ENCODE data around the gene KCNQ5.
"Not testable (repeated sequence)": the region's sequence is repeated elsewhere in the genome, so short reads cannot be mapped to it uniquely, and the experiment has no call there.

The KCNQ5 gene

GRCh38 chr6:72966628-72967280 is 344.9 kb downstream of the KCNQ5 start:
- no peak for DNase-seq

DNA sequence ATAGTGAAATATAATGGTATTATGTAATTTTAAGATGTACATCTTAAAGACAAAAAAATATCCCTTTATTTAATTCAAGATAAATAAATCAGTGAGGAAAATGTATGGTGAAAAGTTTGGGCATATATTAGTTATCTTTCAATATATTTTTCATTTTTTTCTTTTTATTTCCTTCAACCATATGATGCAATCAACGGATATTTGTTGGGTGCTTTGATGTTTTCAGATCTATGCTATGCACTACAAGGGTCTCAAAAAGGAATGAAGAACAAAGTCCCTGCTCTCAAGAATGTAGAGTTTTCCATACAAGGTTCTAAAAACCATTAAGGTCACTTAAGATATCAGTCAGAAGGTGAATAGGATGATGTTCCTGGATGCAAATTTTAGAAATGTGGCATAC is 345.5 kb downstream of the KCNQ5 start:
- DNase-seq = no peak

- no peak for DNase-seq
Observed at GRCh38 chr6:72968704-72969103, 346.8 kb downstream of the KCNQ5 start.

GRCh38 chr6:72969666-72970065 is 347.8 kb downstream of the KCNQ5 start:
- no peak for DNase-seq

- DNase-seq = no peak
Observed at GRCh38 chr6:72972579-72972978, 350.7 kb downstream of the KCNQ5 start.

DNA sequence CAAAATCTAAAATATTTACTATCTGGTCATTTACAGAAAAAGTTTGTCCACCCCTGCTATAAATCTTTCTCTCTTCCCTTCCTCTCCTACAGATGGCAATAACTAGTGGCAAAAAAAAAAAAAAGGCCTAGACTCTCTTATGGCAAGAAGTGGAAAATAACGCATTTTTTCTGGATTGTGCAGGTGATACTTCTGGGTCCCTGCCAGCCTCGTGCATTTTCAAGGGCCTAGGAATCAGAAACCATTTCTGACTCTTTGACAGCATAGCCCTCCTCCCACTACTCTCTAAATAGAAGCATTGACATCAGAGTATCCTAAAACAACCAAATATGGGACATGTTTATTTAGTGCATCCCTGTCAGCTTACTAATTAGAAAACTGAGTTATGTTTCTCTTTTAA is 352.4 kb downstream of the KCNQ5 start:
- no peak for DNase-seq

GRCh38 chr6:72975352-72975752 is 353.5 kb downstream of the KCNQ5 start:
- no peak for DNase-seq

DNA sequence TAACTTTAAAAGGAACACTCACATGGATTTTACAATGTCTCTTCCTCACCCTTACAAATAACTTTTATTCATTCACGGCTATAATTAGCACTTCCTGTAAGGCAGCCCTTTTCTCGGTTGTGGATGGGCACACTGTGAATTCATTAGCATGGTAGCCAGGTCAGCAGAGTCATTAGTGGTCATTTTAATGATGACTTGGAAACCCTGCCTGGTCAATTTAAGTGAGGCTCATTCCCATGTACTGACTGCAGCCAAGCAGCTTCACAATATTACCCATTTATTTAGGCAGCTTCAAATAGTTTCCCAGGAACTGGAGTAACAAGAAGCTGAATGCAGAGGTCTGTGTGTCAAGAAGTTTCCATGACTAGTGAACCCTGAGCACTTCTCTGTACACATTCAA is 354.6 kb downstream of the KCNQ5 start:
- DNase-seq = no peak

DNA sequence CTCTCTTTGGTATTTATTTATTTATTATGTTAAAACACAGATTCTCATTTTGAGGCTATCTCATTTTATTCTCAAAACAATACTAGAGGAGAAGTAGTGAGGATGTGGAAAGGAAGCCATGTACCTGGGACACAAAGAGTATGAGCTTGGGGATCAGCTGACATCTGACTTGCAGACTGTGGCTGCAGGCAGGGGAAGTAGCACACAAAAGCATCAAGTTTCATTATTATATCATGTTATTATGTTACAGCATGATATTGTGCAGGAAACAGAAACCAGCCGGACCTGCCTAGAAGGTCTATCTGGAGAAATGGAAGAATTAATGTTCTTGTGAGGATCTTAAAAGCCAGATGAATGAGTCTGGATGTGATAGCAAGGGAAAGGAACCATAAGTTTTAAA is 355.2 kb downstream of the KCNQ5 start:
- DNase-seq = no peak

- not testable (repeated sequence) for DNase-seq
Observed at GRCh38 chr6:72978808-72979207, 356.9 kb downstream of the KCNQ5 start.

GRCh38 chr6:72984189-72984831 is 362.4 kb downstream of the KCNQ5 start:
- not testable (repeated sequence) for DNase-seq

DNA sequence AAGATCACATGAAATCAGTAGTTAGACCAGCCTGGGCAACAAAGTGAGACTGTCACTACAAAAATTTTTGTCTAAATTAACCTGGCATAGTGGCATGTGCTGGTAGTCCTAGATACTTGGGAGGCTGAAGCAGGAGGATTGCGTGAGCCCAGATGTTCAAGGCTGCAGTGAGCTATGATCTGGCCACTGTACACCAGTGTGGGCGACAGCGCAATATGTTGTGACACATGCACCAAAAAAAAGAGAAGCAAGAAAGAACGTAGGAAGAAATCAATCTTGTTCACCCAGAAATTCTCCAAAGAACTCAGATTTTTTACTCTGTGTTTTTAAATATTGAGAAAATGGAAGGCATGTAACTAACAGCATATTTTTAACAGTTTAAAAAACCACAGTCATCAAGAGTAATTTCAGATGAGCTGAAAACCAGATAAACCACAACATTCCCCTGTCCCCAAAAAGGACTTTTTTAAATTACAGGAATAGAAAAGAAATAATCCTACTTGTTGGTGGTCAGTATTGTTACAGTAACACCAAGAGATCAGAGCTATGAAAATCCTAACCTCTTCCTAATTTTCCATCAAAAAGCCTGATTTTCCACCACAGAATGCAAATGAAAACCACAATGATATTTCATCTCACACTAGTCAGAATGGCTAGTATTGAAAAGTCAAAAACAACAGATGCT is 363.3 kb downstream of the KCNQ5 start:
- no peak for DNase-seq

GRCh38 chr6:72987301-72987700 is 365.4 kb downstream of the KCNQ5 start:
- DNase-seq = no peak

DNA sequence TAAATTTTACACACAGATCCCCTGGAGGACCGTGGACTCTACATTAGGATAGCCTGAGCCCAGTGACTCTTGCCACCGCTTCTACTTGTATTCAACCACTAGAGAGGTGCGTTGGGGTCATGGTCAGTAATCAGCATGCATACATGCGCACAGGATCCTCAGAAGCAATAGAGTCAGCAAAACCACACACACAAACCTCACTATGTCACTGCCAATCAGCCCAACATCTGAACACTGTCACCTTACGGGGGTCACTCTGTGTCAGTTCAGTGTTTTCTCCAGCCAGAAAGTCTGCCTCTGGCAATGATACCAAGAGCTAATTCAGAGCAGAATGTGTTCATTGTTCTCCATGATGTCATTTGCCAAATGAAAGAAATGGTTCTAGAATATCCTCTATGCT is 378.1 kb downstream of the KCNQ5 start:
- DNase-seq = no peak

DNA sequence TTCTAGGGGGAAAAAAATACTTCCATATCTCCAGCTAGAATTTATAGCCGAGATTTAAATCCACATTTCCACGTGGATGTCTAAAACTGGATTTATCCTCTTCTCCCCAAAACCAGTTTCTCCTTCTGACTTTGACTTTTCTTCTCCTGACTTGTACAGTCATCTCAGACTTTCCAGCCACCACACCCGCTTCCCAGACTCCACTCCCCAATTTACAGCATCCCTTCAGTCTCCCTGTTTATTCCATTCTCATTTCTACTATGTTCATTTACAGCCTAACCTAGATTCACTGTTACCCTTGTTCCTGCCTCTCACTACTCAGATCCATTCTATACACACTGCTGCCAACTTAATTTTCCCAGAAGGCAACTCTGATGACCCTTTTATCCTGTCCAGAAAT is 378.6 kb downstream of the KCNQ5 start:
- DNase-seq = no peak

DNA sequence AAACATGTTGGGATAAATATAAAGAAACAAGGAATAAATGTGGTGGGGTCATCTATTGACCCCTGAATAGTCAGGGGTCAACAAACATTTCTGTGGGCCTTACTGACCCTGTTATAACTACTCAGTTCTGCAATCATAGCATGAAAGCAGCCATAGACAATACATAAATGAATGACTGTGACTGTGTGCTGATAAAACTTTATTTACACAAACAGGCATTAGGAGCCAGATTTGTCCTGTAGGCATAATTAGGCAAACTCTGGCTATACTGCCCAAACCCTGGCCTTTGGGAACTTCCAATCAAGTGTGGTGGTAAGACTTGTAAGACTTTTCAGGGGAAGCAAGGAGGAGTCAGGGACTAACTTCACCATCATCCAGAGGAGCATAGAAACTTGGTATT is 380.7 kb downstream of the KCNQ5 start:
- DNase-seq = no peak

GRCh38 chr6:73003302-73003701 is 381.4 kb downstream of the KCNQ5 start:
- no peak for DNase-seq

DNA sequence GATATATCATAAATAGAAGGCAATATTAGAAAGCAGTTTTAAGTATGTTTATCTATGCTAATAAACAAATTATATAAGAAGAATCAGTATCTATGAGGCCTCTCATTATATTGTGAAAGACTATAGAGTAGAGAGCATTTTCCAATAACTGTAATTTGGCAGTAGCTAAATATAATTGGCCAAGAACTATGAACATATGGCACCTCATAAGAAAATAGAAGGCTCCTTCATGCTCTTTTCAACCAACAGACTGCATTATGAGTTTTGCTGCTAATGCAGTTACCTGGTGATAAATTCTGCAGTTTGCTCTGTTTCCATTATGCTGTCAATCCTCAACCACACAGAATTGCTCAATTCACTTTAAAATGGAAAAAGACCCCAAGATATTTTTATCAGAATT is 382.4 kb downstream of the KCNQ5 start:
- DNase-seq = no peak

DNA sequence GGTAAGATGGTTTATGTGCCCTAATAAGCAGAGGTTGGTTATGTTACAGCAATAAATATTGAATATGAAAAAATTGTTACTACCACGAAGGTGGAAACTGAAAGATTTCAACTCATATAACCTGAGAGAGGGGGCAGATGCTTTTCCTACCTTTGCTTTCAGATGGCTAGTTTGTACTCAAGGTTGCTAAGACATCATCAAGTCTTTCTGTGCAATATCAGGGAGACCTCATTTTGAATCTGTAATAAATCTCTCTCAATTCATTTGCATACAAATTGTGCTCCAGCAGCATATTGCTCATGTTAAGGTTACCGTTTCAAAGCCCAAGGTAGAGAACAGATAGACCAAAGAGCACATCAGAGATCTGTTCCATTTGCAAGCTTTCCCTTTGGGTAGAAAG is 383.0 kb downstream of the KCNQ5 start:
- DNase-seq = no peak

DNA sequence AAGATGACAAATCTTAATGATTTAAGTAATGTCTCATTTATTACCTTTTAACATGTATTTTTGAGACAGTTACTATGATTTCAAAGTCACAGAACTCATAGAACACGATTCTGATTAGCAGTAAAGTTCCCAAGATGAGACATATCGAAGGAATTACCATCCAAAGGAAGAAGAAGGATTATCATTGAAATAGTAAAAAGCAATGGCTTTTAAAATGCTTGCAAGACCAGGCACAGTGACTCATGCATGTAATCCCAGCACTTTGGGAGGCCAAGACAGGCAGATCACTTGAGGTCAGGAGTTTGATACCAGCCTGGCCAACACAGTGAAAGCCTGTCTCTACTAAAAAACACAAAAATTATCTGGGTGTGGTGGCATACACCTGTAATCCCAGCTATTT is 384.3 kb downstream of the KCNQ5 start:
- no peak for DNase-seq

DNA sequence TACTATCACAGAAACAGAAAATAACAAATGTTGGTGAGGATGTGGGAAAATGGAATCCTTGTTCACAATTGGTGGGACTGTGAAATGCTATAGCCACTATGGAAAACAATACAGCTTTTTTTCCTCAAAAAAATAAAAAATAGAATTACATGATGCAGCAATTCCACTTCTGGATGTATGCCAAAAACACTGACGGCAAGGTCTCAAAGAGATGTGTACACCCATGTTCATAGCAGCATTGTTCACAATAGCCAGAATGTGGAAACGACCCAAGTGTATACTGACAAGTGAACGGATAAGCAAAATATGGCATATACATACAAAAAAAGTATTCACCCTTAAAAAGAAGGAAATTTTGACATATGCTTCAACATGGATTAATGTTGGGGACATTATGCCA is 390.1 kb downstream of the KCNQ5 start:
- no peak for DNase-seq

DNA sequence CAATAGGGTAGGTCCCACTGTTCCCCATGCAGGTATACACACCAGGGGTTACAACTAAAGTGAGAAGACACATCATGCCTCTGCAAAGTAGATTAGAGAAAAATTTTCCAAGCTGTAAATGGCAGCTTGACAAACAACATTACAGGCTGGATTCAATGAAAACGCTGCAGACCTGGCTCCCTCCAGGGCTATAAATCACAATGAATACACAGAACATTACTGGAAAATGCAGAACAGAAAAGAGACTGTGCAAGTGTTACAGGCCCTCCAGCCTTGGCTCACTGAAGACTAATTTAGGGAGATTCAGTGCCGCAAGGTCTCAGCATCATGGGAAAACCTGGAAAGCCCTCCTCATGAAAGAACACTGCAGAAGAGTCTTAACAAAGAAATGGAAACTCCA is 395.6 kb downstream of the KCNQ5 start:
- DNase-seq = no peak

- no peak for DNase-seq
Observed at GRCh38 chr6:73024598-73024997, 402.7 kb downstream of the KCNQ5 start.

- no peak for DNase-seq
Observed at GRCh38 chr6:73027691-73028090, 405.8 kb downstream of the KCNQ5 start.

All from GOT3 (cell line).